AG04450 (cell line): Measurements from ENCODE around the gene TRRAP. TPM values are rescaled to one million over a fixed set of nuclear protein-coding genes. Genes with fewer than 3 reads are reported as not detected.

Source experiments
- CTCF ChIA-PET: fragments of 300-600, 350-600 bp; formaldehyde crosslinking; extraction: SDS; loops from one replicate; lab custom pipeline; 2022; ENCODE audit warnings: antibody characterized with exemption, inconsistent platforms; lab: Charles Lee
- POLR2A ChIA-PET: fragments of 350-600 bp; formaldehyde crosslinking; extraction: SDS; loops from one replicate; lab custom pipeline; 2021; ENCODE audit warnings: antibody characterized with exemption, inconsistent platforms; lab: Yijun Ruan, JAX
- DNase-seq: peaks from one replicate; pipeline ENCODE4 v3.0.0-alpha.2; 2011; ENCODE audit warnings: low read depth, low spot score
- H3K27ac ChIP-seq: one replicate; pipeline ENCODE4 v1.5.1; 2012; ENCODE audit warnings: low read depth, low read length, control low read depth
- H3K27me3 ChIP-seq: one replicate; pipeline ENCODE4 v1.6.0; 2012; ENCODE audit warnings: low read length; ENCODE audit not compliant: control insufficient read depth, insufficient read depth
- H3K4me3 ChIP-seq: 2 replicates; pipeline ENCODE4 v1.5.1; 2011; ENCODE audit warnings: mild to moderate bottlenecking, low read depth, low read length, control low read depth
- H3K9me3 ChIP-seq: 2 replicates; pipeline ENCODE4 v1.5.1; 2012; ENCODE audit warnings: low read length; ENCODE audit not compliant: control insufficient read depth, insufficient read depth
- CTCF ChIP-seq: IDR thresholded peaks from 2 replicates; pipeline ENCODE4 v1.5.1; 2011; ENCODE audit warnings: low read depth, low read length, control low read depth, inconsistent platforms
- polyA plus RNA-seq: library from polyadenylated mRNA; depleted of rRNA; stranded (reverse); fragments of >200 nt; gene quantifications from 2 replicates; pipeline ENCODE4 v1.2.3, GENCODE V29; 2011

The TRRAP gene
- polyA plus RNA-seq, 1 experiment, result 20.6 TPM

- ChIA-PET POLR2A (no interaction called here), CTCF (no interaction called here)
- H3K27me3 ChIP-seq, result no peaks in the 10 kb centered on the region
- no peak overlapping the region for H3K4me3 ChIP-seq
- no peaks in the 10 kb centered on the region; the same call in 1 of the 2 replicates for H3K9me3 ChIP-seq
- H3K27ac ChIP-seq, result no peak overlapping the region
- no peak for TF ChIP-seq CTCF
- DNase-seq, result no peak
Observed at GRCh38 chr7:98860071-98860470, 18.3 kb upstream of the TRRAP start.

- no peaks in the 10 kb centered on the region; the same call in 1 of the 2 replicates for H3K9me3 ChIP-seq
- no peaks in the 10 kb centered on the region for H3K27me3 ChIP-seq
- no peak overlapping the region for H3K4me3 ChIP-seq
- CTCF ChIA-PET, result interaction anchor here (1.0 kb wide), 1 partner anchor 16 kb away, joined by 3 read pairs; the partner anchor contains the start of gene TRRAP
- TF ChIP-seq CTCF, result no peak
- POLR2A ChIA-PET, result no interaction called here
- DNase-seq, result no peak
- no peak overlapping the region for H3K27ac ChIP-seq
Observed at GRCh38 chr7:98862203-98862602, 16.1 kb upstream of the TRRAP start.

- TF ChIP-seq CTCF, result no peak
- Histone ChIP-seq H3K4me3 (no peak overlapping the region), H3K27me3 (no peaks in the 10 kb centered on the region), H3K27ac (no peak overlapping the region), H3K9me3 (no peaks in the 10 kb centered on the region; the same call in 1 of the 2 replicates)
- CTCF ChIA-PET, result interaction anchor here (1.3 kb wide), 1 partner anchor 22 kb away, joined by 3 read pairs; no protein-coding TSS in a partner anchor
- DNase-seq, result no peak
- POLR2A ChIA-PET, result no interaction called here
Observed at GRCh38 chr7:98862716-98863420, 15.5 kb upstream of the TRRAP start.

- ChIA-PET POLR2A (interaction anchor here (0.6 kb wide), 1 partner anchor 433 kb away, joined by 3 read pairs; no protein-coding TSS in a partner anchor), CTCF (interaction anchor here (0.6 to 1.3 kb wide), 2 partner anchors 22 to 411 kb away, joined by 3 read pairs; no protein-coding TSS in a partner anchor)
- TF ChIP-seq CTCF, result no peak
- Histone ChIP-seq H3K27ac (no peak overlapping the region), H3K9me3 (no peaks in the 10 kb centered on the region; the same call in 1 of the 2 replicates), H3K27me3 (peaks cover 6% of the 10 kb centered on the region), H3K4me3 (no peak overlapping the region)
- no peak for DNase-seq
Observed at GRCh38 chr7:98863601-98864000, 14.7 kb upstream of the TRRAP start.
